GM19463 (cell line): ENCODE measurements around the gene VPREB3.

Experiments used
- ATAC-seq: cut with Tn5 transposase; IDR thresholded peaks from one replicate; pipeline ENCODE4 v1.9.1; 2021; ENCODE audit warnings: mild to moderate bottlenecking, moderate library complexity; ENCODE audit not compliant: unreplicated experiment

The VPREB3 gene

DNA sequence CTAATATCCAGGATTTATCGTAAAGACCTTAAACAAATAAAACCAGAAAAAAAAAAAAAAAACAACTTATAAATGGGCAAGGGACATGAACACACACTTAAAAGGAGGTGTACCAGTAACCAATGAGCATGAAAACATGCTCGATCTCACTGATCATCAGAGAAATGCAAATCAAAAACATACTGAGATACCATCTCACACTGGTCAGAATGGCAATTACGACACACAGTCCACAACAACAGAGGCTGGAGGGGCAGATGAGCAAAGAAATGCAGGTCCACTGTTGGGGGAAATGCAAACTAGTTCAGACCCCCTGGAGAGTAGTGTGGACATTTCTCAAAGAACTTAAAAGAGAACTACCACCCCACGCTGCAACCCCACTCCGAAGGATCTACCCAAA is 50.2 kb downstream of the VPREB3 start:
- no peak for ATAC-seq
